GM18519 (cell line): ENCODE results near the gene KLK13.

Experiments
- ATAC-seq: cut with Tn5 transposase; IDR thresholded peaks from one replicate; pipeline ENCODE4 v1.9.1; 2021; ENCODE audit warnings: mild to moderate bottlenecking, moderate library complexity; ENCODE audit not compliant: unreplicated experiment, low FRiP score

KLK13 gene

DNA sequence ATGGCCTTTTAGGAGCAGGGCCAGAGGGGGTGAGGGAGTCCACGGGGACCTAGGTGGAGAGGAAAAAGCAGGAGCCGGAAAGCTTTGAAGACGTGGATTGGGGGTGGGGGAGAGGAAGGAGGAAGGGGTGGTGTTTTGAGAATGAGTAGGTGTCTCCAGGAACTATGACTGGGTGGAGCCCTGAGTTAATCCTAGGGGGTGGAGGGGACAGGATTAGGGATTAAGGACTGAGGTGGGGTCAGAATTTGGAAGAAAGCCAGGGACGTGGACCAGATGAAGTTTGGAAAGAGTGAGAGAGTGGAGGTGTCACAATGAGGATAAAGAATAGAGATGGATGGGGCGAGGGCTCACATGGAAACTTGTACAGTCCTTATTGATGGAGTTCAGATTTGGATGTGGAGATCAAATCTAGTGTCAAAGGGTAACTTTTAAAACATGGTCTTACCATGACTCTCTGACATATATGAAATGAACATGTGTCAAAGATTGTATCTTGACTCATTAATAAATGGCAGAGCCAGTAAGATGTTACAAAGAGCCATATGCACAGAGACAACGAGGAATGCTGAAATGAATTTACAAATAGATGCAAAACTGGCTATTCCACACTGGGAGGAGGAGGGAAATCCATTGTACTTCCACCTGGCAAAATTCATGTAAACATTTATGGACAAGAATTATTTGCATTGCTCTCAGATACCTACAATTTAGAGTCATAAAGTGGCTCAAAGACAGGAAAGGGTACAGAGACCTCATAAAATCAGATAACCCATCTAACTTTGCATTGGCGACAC, 1.7 kb upstream of the KLK13 start:
- no peak for ATAC-seq

DNA sequence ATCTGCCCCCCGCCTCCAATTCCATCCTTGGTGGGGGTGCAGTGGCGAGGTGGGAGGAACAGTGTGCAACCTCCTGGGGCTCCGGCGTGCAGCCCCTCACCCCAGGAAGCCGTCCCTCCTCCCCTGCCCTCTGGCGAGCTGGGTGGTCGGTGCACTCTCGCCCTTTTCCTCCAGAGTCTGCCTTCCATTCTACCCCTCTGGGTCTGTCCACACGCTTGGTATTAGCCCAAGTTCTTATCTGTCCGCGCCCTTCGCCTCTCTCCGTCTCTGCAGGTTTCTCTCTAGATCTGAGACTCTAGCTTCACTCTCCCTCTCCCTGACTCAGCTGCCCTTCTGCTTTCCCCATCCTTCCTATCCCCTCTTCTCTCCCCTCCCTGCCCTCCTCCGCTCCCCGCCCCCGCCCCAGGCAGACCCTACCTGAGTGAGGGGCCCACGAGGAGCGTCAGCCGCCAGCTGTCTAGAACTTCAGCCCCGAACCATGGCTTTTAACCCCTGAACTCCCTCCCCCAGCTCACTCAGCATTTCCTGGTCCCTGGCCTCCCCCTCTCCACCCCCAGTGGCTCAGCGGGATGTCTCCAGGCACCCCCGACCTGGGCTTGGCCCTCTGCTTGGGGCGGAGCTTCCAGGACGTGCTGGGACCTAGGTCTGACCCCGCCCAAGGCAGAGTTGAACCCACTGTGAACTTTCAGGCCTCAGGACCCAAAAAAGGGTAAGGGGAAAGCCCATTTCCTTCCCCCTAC, 499 bp upstream of the KLK13 start:
- no peak for ATAC-seq

DNA sequence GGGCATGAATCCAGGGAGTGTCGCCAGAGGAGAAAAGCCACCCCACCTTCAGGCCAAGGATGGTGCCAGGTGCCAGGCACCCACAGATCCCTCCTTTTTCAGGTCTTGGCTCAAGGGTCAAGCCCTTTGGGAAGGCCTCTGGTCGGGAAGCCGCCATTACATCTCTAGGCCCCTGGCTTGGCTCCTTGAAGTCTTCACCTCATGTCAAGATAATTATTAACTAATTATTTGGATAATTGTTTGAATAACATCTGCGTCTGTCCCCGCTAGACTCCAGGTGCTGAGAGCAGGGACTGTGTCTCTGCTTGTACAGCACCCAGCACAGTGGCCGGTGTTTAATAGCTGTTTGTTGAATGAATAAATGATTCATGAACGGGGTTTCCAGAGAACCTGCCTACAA, 1.2 kb downstream of the KLK13 start:
- ATAC-seq: no peak

DNA sequence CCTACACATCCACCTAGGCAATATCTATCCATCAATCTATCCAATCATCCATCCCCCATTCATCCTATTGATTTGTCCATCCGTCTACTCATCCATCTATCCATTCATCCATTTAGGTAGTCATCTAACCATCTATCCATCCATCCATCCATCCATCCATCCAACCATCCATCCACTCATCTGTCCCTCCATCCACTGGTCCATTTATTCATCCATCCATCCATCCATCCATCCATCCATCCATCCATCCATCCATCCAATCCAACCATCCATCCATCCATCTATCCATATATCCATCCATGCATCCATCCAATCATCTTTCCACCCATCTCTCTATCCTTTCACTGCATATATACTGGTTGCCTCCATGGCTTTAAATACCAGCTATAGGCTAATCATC, 3.9 kb downstream of the KLK13 start:
- ATAC-seq: no peak

DNA sequence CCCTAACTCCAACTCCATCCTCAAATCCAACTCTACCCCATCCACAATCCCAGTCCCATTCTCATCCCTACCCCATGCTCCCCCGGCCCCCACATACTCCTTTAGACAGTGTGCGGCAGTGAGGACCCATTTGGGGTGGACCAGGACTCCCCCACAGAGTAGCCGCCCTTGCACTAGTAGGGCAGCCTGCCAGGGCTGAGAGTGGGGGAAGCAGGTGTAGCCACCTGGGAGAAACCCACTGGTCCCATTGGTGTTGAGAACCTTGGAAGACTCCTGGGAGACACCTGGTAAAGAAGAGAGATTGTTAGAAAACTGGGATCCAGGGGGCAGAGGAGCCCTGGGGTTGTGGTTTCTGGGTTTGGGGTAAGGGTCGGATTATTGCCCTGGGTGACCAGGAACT, 4.6 kb downstream of the KLK13 start:
- ATAC-seq: no peak

DNA sequence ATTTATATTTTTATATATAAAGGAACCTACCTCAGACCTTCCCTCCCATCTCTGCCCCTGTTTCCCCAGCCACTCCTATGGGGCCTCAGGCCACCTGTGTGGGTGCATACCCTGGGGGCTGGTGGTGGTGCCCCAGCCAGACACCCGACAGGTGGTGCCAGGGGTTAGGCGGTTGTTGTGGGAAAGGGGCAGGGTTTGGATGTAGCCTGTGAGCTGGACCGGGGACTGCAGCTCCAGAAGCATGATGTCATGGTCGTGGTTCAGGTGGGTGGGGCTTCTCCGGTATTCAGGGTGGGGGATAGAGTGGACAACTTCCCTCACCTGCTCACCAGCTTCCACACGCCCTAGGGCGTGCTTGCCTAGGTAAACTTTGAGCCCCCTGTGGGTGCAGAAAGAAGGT, 5.2 kb downstream of the KLK13 start:
- no peak for ATAC-seq

DNA sequence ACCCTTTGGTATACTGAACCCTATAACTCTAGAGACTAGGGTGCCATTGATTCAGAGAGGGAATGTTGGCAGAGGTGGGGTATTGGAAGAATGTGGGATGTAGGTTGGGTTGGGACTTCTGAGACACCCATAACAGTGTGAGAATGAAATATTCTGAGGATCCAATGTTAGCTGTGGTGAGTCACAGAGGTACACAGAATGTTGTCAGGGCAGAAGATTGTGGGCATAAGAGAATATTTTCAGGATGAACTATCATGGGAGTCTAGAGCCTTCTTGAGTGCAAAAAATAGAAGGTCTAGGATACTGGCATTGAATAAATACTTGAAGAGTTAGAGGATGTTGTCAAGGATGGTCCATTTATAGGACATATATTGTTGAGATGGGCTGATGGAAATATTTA, 9.0 kb downstream of the KLK13 start:
- no peak for ATAC-seq

DNA sequence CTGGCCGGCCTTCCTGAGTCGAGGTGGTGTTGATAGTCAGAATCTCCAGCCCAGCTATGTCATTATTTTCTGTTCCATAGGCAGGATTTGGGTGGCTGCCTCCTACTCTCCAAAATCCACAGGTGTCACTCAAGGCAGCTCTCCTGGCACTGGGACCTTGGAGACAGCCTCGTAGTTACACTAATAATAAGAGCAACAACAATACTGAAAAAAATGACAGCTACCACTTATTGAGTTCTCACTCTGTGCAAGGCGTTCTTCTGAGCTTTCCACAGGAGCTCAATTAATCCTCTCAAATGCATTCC, 17.9 kb downstream of the KLK13 start:
- ATAC-seq: no peak

DNA sequence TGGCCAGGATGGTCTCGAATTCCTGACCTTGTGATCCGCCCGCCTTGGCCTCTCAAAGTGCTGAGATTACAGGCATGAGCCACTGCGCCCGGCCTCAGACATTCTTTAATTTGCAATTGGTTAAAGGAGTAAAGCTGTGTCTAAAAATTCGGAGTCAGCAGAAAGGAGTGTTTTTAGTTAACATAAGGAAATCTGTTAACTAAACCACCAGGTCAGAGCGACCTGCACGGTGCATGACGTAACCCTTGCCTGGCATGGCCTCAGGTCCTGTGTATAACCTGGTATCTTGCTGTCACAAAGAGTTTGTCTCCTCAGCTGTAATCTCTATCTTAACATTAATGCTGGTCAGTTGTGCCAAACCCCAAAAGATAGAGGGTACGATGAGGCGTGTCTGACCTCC, 20.6 kb downstream of the KLK13 start:
- no peak for ATAC-seq

DNA sequence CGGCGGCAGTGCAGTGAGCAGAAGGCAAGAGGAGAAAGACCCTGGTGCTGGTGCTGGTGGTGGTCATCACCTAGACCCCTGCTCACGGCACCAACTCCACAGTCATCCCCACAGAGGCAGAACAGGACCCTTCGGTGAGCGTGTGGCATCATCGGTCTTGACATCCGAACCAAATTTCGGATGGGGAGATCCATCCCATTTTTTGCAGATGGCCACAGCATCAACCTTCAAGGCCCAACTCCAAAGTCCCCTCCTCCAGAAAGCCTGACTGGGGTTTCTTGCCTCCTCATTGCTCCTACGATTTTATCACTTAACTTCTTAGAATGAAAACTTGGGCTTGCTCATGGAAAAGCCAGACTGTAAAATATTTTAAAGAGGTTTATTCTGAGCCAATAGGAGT, 21.4 kb downstream of the KLK13 start:
- ATAC-seq: no peak

DNA sequence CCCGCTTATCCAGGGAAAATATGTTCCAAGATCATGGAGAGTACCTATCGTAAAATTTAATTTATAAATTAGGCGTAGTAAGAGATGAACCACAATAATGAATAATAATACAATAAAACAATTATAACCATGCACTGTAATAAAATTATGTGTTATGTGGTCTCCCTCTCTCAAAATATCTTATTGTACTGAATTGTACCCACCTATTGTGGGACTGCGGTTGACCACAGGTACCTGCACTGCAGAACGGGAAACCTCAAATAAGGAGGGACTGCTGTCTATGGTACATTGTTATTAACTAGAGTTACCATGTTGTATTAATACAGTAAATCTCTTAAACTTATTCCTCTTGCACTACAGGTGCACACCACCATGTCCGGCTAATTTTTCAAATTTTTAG, 24.7 kb downstream of the KLK13 start:
- no peak for ATAC-seq

DNA sequence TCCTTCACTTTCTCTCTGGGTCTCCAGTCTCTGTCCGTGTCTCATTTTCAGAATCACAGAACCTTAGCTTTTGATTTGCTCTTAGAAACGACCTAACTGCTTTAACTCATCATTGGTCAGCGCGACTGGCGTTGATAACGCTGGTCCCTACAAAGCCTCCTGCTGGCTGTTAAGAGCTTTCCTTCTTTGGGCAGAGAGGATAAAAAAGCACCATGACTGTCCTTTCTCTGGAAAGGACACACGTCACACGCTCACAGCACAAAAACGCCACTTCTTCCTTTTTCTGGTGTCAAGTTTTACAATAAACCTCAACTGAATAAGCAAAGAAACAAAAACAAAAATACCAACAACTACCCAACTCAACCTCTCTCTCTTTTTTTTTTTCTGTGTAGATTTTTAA, 28.4 kb downstream of the KLK13 start:
- no peak for ATAC-seq

DNA sequence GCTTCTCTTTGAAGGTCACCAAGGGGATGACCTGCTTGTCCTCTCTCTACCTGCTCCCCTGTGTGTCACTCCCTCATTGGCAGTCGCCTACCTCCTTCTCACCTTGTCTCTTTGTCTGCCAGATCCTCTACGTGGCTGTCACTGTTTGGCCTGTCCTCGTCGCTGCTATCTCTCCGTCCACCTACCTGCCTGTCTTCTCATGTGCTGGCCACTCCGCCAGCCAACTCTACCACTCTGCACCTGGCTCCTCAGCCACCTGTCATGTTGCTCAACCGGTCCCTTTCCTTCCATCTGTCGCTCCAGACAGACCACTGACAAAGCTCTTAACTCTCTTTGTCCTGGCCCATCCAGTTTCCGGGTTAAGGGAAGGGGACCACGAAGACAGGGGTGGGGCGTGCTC, 30.2 kb downstream of the KLK13 start, which contains the start of gene KLK12:
KLK12 (minus strand) TSS at position 299 of the 400 bp plus-strand sequence. CDS start 381 bp downstream, outside the sequence.
- no peak for ATAC-seq

DNA sequence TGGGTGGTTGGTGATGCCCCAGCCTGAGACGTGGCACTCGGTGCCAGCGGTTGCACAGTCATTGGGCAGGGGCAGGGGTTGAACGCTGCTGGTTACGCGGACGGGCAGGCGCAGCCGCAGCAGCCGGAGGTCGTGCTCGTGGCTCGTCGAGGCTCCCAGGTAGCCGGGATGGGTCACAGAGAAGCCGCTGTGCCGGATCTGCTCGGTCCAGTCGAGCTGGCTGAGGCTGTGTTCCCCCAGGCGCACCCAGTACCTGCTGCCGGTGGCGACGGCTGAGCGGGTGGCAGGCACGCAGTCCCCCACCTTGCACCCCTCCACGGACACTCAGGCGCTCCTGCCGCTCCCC, 33.0 kb downstream of the KLK13 start:
- no peak for ATAC-seq

DNA sequence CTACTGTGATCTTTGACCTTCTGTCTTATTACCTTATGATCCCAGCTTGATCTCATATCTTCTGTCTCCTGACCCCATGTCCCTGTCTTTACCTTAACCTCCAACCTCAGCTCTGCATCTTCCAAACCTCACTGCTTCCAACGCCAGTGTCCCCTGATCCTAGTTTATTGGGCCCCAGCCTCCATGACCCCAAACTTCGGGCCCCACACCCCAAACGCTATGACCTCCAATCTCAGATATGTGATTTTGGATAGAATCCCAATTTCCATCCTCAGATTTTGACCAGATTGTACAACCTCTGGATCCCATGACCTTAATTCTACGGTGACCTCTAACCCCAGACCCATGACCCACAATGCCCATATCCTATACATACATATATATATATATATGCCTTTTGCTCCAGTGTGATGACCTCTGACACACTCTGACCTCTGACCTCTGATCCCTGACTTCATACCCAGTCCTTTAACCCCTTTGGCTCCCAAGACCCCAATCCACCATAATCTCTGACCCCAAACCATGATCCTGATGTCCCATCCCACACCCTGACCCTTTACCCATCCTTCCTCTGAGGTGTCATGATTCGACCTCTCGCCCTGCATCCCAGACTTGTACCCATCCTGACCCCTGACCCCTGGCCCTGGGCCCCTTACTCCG, 33.5 kb downstream of the KLK13 start:
- ATAC-seq: no peak

DNA sequence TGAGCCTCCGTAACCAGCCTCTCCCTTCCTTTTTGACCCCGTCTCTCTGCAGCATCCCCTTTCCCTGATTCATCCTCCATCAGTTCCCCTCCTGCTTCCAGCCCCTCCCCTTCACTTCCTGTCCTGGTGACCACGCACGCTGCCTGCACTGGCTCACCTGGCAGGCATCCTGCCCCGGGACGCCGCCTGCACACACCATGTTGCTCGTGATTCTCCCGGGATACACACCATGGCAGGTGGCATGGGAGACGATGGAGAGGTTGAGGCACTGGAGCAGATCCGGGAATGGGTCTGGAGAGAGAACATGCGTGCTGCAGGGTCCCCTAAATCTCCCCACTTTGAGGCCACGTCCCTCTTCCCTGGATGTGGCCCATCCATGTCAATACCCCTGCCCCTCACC, 34.3 kb downstream of the KLK13 start:
- ATAC-seq: no peak

DNA sequence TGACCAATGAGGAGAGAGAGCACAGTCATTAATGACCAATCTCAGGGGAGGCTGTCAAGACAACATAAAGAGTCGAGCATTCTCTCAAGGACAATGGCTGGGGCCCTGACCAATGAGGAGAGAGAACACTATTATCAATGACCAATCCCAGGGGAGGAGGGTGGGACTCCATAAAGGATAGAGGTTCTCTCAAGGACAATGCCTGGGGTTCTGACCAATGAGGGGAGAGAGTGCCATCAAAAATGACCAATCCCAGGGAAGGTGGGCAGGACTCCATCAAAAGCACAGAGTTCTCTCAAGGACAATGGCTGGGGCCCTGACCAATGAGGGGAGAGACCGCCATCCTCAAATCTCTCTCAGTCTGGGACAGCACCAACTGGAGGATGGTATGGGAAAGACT, 35.2 kb downstream of the KLK13 start:
- no peak for ATAC-seq

DNA sequence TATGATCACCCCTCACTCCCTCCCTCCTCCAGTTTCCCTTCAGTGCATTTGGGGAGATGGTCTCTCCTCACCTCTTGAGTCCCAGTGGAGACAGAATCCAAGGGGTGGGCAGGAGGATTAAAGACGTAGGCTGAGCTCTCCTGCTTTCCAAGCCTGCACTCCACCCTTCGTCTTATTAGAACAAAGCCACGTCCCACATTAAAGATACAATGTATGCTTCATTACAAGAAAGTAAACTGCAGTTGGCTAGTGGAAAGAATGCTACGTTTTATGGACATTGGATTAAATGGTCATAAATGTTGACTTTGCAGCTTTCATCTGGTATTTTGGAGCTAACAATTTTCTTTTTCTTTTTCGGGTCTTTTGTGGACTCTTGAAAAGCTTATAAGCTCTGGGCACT, 37.0 kb downstream of the KLK13 start:
- no peak for ATAC-seq

DNA sequence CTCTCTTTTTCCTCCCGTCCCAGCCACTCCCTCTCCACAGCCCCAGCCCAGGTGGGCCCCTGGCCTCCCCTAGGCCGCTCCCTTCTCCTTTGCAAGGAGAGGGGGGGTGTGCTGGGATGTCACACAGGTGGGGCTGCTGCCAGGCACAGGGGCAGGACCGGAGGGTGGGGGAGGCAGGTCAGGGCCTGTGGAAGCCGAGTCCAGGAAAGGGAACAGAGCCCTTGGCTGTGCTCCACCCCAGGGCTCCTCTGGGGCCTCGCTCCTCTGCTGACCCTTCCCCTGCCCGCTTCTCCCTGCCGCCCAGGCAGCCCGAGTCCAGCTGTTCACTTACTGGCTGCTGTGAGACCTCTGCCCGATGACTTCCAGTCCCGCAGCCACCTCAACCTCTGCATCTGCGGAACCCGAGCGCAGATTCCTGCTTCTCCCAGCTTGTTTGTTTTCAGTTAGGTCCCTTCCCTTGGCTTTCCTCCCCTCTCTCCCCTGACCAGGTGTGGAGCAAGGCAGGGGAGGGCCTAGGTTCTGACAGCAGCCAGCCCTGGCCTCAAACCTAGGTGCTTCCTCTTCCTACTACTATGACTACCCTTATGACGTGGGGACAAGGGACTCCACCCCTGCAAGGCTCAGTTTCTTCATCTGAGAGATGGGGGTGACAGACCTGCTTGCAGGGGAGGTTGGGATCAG, 37.6 kb downstream of the KLK13 start:
- ATAC-seq: no peak

DNA sequence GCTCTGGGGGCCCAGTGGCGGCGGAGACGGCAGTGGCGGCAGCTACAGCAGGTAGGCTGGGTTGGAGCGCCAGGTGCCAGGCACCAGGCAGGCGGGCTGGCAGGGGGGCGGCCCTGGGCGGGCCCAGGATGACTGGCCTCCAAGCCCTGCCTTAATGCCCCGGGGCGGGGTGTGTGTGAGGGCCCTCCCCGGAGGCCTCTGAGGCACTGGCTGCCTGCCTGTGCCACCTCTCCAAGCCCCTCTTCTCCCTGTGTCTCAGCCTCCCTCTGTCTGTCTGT, 38.4 kb downstream of the KLK13 start, which contains the start of gene KLK11:
KLK11 (minus strand) TSS at position 63 of the 278 bp plus-strand sequence. CDS start 985 bp downstream, outside the sequence.
- ATAC-seq: no peak

DNA sequence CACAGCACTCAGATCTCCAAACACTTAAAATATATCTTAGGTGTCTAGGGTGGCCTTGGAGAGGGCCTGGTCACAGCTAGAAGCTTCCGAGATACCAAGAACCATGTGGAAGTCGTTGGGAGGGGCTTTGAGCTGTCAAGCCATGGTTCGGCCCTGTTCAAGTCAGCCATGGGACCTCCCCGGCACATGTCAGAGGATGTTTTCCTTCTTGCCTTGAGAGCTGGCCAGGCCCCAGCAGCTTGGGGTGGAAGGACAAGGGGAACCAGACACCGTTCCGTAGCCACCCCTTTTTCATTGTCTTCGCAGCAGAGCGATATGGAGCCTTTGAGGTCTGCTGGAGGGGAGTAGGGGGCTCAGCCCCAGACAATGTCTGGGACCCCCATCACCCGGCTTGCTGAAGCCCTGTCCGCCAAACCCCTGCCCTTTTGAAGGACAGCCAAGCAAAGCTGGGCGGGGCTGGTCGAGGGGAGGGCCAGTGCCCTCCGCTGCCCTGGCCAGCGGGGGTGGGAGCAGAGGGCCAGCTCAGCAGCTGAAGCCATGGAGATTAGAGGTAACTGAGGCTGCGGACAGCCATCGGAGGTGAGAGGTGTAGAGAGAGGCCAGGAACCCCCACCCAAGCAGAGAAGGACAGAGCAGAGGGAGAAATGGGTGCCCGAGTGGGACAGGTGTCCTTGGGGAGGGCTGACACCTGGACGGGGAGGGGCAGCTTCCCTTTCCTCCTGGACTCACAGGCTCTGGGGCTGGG, 38.9 kb downstream of the KLK13 start:
- ATAC-seq: no peak
